ENCODE measurements around the gene NDFIP2. TPM values are rescaled to one million over a fixed set of nuclear protein-coding genes. Genes with fewer than 3 reads are reported as not detected.
A peak's percentile ranks its signal among the peaks of the same experiment; 100 is the strongest.

NDFIP2 gene
- polyA plus RNA-seq, 1 donor (not counting 4 experiments of a cell fraction or from before 2014, with no cell fraction given): 244 TPM

GRCh38 chr13:79497064-79497463, 16.1 kb downstream of the NDFIP2 start:
- Histone ChIP-seq H2AFZ (ENCODE audit: control insufficient read depth, low read length) (no peak overlapping the region), H3K9ac (ENCODE audit: control insufficient read depth, extremely low read depth, insufficient read depth, low read length) (peak overlapping the region; percentile 51), H3K9me3 (ENCODE audit: control insufficient read depth, low read depth, low read length) (no peaks in the 10 kb centered on the region), H3K4me1 (ENCODE audit: control insufficient read depth, extremely low read depth, insufficient read depth, low read length) (peaks cover 65% of the 10 kb centered on the region), H3K9me1 (ENCODE audit: control insufficient read depth, extremely low read depth, insufficient read depth, low read length) (no peaks in the 10 kb centered on the region), H3K27ac (ENCODE audit: control insufficient read depth, insufficient read depth, low read length) (peak overlapping the region; percentile 51), H4K20me1 (ENCODE audit: control insufficient read depth, extremely low read depth, insufficient read depth, low read length) (no peaks in the 10 kb centered on the region), H3K4me2 (ENCODE audit: control insufficient read depth, extremely low read depth, insufficient read depth, low read depth, low read length) (peak overlapping the region; percentile 87), H3K36me3 (ENCODE audit: control insufficient read depth in 2 of 2, extremely low read depth in 1 of 2, insufficient read depth in 2 of 2, low read length in 2 of 2) (no peaks in the 10 kb centered on the region), H3K79me2 (ENCODE audit: control insufficient read depth, insufficient read depth, low read length) (peaks cover 100% of the 10 kb centered on the region), H3K4me3 (ENCODE audit: control insufficient read depth in 2 of 3, extremely low read depth in 1 of 3, insufficient read depth in 2 of 3, low read depth in 1 of 3, low read length in 3 of 3) (peak overlapping the region; percentile 3 to 57 (median 51)), H3K27me3 (ENCODE audit: control insufficient read depth, extremely low read depth, insufficient read depth, low read length) (no peaks in the 10 kb centered on the region)
- no peak for TF ChIP-seq EZH2 (IDR thresholded peaks at IDR 0.05; ENCODE audit: low read length)
- dilution Hi-C loops (cut with MboI; ENCODE audit: extremely low pct_ligation_motif_present, low sequenced_read_pairs): no loop called here
- DNase-seq (ENCODE audit: low read depth, low spot score): no peak
- FAIRE-seq: peak; percentile 90

- H3K4me2 ChIP-seq (ENCODE audit: control insufficient read depth, extremely low read depth, insufficient read depth, low read depth, low read length): peak overlapping the region; percentile 87
- FAIRE-seq: no peak
- no peaks in the 10 kb centered on the region for H3K9me1 ChIP-seq (ENCODE audit: control insufficient read depth, extremely low read depth, insufficient read depth, low read length)
- no peaks in the 10 kb centered on the region for H3K9me3 ChIP-seq (ENCODE audit: control insufficient read depth, low read depth, low read length)
- H3K4me3 ChIP-seq (ENCODE audit: control insufficient read depth in 2 of 3, extremely low read depth in 1 of 3, insufficient read depth in 2 of 3, low read depth in 1 of 3, low read length in 3 of 3): no peak overlapping the region
- dilution Hi-C loops (cut with MboI; ENCODE audit: extremely low pct_ligation_motif_present, low sequenced_read_pairs): no loop called here
- H3K79me2 ChIP-seq (ENCODE audit: control insufficient read depth, insufficient read depth, low read length): peaks cover 100% of the 10 kb centered on the region
- no peak overlapping the region for H3K27ac ChIP-seq (ENCODE audit: control insufficient read depth, insufficient read depth, low read length)
- H3K27me3 ChIP-seq (ENCODE audit: control insufficient read depth, extremely low read depth, insufficient read depth, low read length): no peaks in the 10 kb centered on the region
- H3K4me1 ChIP-seq (ENCODE audit: control insufficient read depth, extremely low read depth, insufficient read depth, low read length): peaks cover 64% of the 10 kb centered on the region
- H3K36me3 ChIP-seq (ENCODE audit: control insufficient read depth in 2 of 2, extremely low read depth in 1 of 2, insufficient read depth in 2 of 2, low read length in 2 of 2): no peaks in the 10 kb centered on the region
- no peak for DNase-seq (ENCODE audit: low read depth, low spot score)
- no peak for TF ChIP-seq EZH2 (IDR thresholded peaks at IDR 0.05; ENCODE audit: low read length)
- TF ChIP-seq CTCF (optimal IDR thresholded peaks at IDR 0.05 in 1 of 3, IDR thresholded peaks at IDR 0.05 in 1 of 3, conservative IDR thresholded peaks at IDR 0.05 in 1 of 3; ENCODE audit: extremely low read depth in 1 of 3, insufficient read depth in 2 of 3, low read length in 3 of 3): no peak
- no peak overlapping the region for H2AFZ ChIP-seq (ENCODE audit: control insufficient read depth, low read length)
- no peak overlapping the region for H3K9ac ChIP-seq (ENCODE audit: control insufficient read depth, extremely low read depth, insufficient read depth, low read length)
- no peaks in the 10 kb centered on the region for H4K20me1 ChIP-seq (ENCODE audit: control insufficient read depth, extremely low read depth, insufficient read depth, low read length)
Observed at GRCh38 chr13:79497852-79498251, 16.9 kb downstream of the NDFIP2 start.

- H3K27me3 ChIP-seq (ENCODE audit: control insufficient read depth, extremely low read depth, insufficient read depth, low read length): no peaks in the 10 kb centered on the region
- no peak for TF ChIP-seq EZH2 (IDR thresholded peaks at IDR 0.05; ENCODE audit: low read length)
- TF ChIP-seq CTCF (optimal IDR thresholded peaks at IDR 0.05 in 1 of 3, IDR thresholded peaks at IDR 0.05 in 1 of 3, conservative IDR thresholded peaks at IDR 0.05 in 1 of 3; ENCODE audit: extremely low read depth in 1 of 3, insufficient read depth in 2 of 3, low read length in 3 of 3): no peak
Observed at GRCh38 chr13:79500829-79501228, 19.9 kb downstream of the NDFIP2 start.

More at GRCh38 chr13:79500829-79501228, 19.9 kb downstream of the NDFIP2 start:
- dilution Hi-C loops (cut with MboI; ENCODE audit: extremely low pct_ligation_motif_present, low sequenced_read_pairs): no loop called here
- no peak overlapping the region for H2AFZ ChIP-seq (ENCODE audit: control insufficient read depth, low read length)
- DNase-seq (ENCODE audit: low read depth, low spot score) (no peak), FAIRE-seq (no peak)
- no peaks in the 10 kb centered on the region for H3K36me3 ChIP-seq (ENCODE audit: control insufficient read depth in 2 of 2, extremely low read depth in 1 of 2, insufficient read depth in 2 of 2, low read length in 2 of 2)
- H3K4me1 ChIP-seq (ENCODE audit: control insufficient read depth, extremely low read depth, insufficient read depth, low read length): peaks cover 38% of the 10 kb centered on the region
- no peaks in the 10 kb centered on the region for H3K9me1 ChIP-seq (ENCODE audit: control insufficient read depth, extremely low read depth, insufficient read depth, low read length)
- H3K9ac ChIP-seq (ENCODE audit: control insufficient read depth, extremely low read depth, insufficient read depth, low read length): no peak overlapping the region
- peaks cover 100% of the 10 kb centered on the region for H3K79me2 ChIP-seq (ENCODE audit: control insufficient read depth, insufficient read depth, low read length)
- H4K20me1 ChIP-seq (ENCODE audit: control insufficient read depth, extremely low read depth, insufficient read depth, low read length): no peaks in the 10 kb centered on the region
- H3K4me3 ChIP-seq (ENCODE audit: control insufficient read depth in 2 of 3, extremely low read depth in 1 of 3, insufficient read depth in 2 of 3, low read depth in 1 of 3, low read length in 3 of 3): no peak overlapping the region
- H3K4me2 ChIP-seq (ENCODE audit: control insufficient read depth, extremely low read depth, insufficient read depth, low read depth, low read length): no peak overlapping the region
- no peaks in the 10 kb centered on the region for H3K9me3 ChIP-seq (ENCODE audit: control insufficient read depth, low read depth, low read length)
- H3K27ac ChIP-seq (ENCODE audit: control insufficient read depth, insufficient read depth, low read length): peak overlapping the region; percentile 67
